NCI-H2171 (cell line): Measurements from ENCODE around the gene EHMT1.
"Not testable (repeated sequence)": the region's sequence is repeated elsewhere in the genome, so short reads cannot be mapped to it uniquely, and the experiment has no call there.

Experiments used
- DNase-seq: peaks from one replicate; lab custom pipeline; 2025; lab: John Stamatoyannopoulos, UW

Gene EHMT1

DNA sequence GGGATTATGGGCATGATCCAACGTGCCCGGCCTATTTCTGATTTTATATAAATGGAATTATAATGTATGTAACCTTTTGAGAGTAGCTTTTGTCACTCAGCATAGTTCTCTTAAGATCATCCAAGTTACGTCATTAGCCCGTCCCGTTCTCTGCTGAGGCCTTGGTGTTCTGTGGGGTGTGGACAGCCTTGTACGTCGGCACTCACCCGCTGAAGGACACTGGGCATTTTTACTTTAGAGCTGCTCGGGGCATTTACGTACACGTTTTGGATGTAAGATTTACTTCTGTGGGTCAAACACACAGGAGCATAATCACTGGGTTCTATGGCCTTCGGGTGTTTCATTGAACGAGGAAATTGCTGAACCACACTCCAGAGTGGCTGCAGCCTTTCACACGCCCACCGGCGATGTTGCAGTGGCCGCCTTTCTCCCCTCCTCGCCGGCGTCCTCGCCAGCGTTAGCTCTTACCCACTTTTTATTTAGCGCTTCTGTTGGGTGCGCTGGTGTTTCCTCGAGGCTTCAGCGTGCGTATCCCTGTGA lies 101.8 kb downstream of the EHMT1 start:
- DNase-seq, result no peak

DNA sequence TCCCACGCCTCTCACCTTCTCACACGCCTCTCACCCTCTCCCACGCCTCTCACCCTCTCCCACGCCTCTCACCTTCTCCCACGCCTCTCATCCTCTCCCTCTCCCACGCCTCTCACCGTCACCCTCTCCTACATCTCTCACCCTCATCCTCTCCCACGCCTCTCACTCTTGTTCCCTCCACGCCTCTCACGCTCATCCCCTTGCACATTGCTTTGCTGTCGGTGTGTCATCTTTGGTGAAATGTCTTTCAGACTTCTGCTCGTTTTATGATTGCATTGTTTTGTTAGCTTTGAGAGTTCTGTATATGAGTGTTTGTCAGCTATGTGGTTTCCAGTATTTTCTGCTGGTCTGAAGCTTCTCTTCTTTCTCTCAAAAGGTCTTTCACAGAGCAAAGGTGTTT lies 102.7 kb downstream of the EHMT1 start:
- DNase-seq, result no peak

DNA sequence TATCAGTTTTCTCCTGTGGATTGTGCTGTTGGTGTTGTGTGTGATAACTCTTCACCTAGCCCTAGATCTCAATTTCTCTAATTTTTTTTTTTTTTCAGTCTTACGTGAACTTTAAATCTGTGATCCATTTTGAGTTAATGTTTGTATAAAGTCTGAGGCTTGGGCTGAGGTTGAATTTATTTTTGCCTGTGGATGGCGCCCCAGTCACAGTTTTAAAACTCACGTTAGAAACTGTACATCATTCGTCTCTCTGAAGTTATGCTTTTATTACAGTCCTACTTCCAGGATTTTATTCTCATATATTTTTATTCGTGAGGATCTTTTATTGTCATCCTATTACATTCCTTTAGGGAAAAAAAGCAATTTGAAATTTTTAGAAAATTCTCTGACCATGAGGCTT lies 103.1 kb downstream of the EHMT1 start:
- no peak for DNase-seq

DNA sequence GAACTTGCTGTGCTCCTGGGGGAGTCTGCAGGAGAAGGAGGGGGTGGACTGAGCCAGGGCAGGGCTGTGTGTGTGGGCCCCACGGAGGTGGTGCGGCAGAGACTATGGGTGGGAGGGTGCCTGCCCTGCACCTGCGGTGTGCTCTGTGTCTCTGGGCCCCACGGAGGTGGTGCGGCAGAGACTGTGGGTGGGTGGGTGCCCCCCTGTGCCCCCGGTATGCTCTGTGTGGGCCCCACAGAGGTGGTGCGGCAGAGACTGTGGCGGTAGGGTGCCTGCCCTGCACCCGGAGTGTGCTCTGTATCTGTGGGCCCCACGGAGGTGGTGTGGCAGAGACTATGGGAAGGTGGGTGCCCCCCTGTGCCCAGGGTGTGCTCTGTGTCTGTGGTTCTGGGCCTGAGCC lies 103.7 kb downstream of the EHMT1 start:
- no peak for DNase-seq

DNA sequence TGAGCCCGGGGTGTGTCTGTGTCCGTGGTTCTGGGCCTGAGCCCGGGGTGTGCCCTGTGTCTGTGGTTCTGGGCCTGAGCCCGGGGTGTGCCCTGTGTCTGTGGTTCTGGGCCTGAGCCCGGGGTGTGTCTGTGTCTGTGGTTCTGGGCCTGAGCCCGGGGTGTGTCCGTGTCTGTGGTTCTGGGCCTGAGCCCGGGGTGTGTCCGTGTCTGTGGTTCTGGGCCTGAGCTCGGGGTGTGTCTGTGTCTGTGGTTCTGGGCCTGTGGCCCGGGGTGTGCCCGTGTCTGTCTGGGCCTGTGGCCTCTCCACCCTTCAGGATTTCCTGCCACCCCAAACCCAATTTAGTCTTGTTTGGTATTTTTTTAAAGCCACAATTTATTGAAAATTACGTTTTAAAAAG lies 104.6 kb downstream of the EHMT1 start:
- DNase-seq, result not testable (repeated sequence)

DNA sequence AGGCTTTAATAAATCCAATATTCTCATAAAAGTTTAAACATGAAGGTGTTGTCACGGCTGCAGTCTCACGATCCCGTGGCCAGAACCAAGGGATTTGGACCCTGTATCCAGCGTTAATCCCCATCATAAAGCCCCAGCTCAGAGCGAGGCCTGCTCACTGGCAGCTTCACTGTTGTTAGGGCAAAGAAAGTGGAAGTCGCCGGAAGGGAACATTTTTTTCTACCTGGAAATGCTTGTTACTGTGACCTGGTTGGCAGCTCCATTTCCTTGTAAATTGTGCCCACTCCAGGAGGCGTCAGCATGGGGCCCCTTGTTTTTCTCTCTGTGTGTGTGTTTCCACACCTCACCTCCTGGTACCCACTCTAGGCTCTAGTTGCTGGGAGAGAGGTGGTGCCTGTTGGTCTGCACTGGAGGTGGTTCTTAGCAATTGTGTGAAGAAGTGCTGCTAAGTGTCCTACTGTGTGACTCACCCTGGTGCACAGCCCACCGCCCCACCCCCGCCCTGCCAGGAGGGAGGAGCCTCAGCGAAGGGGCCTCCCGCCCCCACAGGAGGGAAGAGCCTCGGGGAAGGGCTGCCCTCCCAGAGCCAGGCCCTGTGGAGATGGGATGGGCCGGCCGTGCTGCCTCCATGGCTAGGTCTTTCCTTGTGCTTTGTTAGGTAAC lies 105.1 kb downstream of the EHMT1 start:
- no peak for DNase-seq

DNA sequence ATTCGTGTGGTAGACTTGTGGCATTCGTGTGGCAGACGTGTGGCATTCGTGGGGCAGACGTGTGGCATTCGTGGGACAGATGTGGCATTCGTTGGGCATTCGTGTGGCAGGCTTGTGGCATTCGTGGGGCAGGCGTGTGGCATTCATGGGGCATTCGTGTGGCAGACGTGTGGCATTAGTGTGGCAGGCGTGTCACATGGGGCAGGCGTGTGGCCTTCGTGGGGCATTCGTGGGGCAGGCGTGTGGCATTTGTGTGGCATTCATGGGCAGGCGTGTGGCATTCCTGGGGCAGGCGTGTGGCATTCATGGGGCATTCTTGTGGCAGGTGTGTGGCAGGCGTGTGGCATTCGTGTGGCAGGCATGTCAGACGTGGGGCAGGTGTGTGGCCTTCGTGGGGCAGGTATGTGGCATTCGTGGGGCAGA lies 106.0 kb downstream of the EHMT1 start:
- no peak for DNase-seq

DNA sequence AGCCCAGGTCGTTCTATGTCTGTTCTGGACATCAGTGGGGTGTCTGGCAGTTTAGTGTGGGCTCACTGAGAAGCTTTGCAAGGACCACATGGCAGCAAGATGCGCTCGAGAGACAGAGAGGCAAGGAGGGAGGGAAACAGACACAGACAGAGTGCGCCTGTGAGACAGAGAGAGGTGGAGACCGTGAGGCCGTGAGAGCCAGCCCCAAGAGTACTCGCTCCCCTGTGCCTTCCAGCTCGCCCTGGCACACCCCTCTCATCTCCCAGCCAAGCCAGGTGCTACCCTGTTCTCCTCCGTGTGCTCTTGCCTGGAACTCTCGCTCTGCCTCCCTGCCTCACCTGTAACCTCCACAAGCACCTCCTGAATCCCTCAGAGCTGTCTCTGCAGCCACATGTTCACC lies 106.8 kb downstream of the EHMT1 start:
- no peak for DNase-seq

DNA sequence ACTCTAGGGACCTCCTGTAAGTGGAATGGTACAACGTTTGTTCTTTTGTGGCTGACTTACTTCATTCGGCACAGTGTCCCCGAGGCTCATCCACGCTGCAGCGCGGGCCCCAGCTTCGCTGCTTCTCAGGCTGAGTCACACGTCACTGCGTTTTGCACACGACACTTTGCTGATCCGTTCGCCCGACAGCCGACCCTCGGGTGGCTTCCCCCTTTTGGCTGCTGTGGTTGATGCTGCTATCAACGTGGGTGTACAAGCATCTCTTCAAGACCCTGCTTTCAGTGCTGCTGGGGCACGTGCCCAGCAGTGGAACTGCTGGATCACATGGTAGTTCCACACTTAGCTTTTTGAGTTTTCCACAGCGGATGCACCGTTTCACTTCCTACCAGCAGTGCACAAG lies 107.5 kb downstream of the EHMT1 start:
- not testable (repeated sequence) for DNase-seq

DNA sequence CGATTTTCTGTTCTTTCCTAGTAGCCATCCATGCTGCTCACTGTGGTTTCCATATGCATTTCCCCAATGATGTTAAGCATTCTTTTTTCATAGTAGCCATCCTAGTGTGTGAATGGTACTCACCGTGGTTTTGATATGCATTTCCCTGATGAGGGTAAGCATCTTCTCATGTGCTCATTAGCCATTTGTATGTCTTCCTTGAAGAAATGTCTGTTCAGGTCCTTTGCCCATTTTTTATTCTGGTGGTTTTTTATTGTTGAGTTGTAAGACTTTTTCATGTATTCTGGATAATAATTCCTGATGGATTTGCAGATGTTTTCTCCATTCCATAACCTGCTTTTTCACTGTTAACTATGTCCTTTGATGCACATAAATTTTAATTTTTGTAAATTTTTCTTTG lies 108.0 kb downstream of the EHMT1 start:
- DNase-seq, result no peak

DNA sequence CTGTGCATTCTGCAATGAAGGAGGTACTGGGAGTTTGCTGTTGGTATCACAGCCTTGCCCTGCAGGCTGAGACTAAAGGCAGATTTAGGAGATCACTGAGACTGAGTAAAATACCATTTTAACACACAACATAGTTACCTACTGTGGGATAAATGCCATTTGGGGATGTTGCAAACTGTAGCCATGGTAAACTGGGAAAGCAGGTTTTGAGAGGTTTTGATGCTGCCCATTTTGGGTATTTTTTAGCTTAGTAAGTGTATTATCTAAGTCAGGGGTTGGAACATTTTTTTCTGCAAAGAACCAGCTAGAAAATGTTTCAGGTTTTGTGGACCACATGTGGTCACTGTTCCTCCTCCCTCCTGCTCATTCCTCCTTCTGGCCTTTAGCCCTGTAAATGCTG lies 108.9 kb downstream of the EHMT1 start:
- DNase-seq, result no peak

DNA sequence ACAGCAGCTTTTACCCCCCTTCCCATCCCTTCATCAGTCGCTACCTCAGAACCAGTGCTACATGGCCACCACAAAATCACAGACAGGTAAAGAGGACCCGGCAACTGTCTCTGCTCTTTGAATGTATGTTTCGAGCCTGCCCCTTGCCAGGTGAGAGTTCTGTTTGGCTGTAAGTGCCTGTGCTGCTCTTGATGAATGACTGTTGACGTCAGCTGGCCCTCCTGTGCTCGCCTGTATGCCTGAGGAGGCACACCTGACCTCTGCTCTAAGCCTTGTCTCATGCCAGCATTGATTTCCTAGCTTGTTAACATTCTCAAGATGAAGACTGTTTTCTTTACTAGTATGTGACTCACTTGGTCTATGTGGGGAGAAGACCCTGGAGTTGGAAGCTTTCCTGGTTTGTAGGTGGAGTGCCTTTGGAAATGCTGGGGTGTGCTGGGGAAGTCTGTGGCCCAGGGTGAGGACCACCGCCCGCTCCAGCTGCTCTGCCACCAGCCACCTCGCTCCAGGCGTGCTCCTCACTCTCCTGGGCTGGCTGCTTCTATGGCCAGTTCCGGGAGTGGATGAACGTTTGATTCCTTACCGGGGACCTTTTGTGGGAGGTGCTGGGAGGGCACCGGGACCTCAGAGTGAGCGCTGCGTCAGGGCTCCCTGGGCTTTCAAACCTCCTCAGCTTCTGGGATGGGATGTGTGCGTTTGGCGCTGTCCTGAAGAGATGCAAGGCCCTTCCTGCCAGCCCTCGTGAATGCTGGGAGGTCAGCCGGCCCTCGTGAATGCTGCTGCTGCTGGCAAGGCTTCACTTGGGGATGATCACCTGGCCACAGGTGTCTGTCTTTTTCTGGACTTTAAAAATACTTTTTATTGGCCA lies 109.9 kb downstream of the EHMT1 start:
- no peak for DNase-seq

DNA sequence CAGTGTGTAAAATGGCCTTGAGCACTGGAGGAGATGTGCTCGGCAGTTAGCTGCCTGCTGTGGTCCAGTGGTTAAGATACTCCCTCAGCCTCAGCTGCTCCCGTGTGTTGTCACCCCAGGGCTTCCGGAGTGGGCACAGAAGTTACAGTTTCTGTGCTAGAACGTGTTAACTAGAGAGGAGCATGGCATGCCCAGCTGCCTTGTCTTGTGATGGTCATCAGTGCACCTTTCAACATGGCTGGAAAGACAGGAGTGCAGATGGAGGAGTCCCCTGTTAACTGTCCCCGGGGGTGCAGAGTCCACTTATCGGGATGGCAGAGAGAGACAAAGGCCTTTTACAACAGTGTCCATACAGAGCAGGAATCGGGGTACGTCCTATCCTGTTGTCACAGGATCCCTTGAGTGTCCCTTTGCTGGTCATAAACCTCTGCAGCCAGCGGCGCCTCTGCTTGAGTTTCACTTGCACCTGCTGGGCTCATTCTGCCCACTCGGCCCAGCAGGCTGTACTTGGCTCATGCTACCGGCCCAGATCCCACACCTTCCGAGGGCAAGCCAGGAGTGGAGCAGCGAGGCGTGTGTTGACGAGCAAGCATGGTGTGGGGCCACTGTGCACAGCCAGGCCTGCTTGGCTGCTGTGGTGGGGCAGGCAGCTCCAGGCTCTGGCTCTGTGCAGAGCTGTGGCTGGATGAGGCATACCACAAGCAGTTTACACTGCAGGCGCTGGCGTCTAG lies 112.6 kb downstream of the EHMT1 start:
- no peak for DNase-seq

DNA sequence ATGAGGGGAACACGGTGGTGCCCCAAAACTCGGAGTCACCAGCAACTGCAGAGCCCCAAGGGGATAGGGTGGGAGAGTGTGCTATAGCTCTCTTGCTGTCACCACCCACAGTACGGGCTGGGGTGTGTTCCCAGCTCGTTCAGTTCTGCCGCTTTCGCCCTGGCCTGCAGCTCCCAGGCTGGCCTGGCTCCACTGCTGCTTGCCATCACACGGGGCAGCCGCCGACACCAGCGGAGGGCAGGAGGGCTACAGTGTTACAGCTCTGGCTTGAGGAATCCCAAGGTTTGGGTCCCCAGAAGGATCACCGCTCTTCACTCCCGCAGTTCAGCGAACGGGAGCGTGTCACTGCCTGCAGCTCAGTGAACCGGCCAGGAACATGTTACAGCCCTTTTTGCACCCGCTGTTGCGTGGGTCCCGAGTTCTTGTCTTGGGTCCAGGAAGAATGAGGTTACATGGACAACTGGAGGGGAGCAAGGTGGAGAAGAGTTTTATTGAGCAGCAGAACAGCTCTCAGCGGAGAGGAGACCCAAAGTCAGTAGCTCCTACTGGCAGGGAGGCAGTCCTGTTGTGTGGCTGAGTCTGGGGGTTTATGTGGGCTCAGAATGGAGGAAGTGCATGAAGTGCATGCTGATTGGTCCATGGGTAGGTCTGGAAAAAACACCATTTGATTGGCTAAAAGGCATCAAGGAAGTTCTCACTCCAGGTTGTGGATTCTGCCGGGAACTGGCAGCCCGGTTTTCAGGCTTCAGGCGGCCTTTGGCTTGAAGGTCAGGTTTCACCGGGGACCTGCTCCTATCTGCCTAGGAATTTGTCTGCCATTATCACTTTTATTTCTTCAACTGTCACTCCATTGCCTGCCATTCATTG lies 113.4 kb downstream of the EHMT1 start:
- DNase-seq, result no peak

DNA sequence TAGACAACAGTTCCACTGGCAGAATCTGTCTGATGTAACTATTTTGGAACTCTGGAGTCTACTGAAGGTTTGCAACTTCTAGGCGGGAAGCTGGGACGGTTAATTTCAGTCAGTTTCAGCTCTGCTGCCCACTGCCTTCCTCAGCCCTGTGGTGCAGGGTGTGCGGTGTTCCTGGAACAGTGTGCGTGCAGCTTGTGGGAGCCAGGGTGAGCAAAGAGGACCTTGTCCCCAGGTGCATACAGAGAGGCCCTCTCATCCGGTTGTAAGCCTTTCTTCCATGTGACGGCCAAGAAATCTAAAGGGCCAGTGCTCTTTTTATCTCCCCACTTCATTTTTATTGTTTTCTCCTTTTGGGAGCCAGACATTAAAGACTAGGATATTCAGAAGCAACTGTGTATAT lies 114.6 kb downstream of the EHMT1 start:
- DNase-seq, result no peak

DNA sequence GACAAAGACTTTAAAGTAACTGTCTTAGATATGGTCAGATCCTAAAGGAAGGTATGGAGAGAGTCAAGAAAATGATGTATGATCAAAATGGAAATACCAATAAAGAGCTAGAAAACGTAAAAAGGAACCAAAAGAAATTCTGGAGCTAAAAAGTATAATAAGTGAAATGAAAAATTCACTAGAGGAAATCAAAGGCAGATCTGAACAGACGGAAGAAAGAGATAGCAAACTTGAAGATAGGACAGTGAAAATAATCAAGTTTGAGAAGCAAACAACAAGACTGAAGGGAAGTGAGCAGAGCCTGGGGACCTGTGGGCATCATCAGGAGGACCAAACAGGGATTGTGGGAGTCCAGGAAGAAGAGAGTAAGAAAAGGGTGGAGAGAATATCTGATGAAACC lies 115.4 kb downstream of the EHMT1 start:
- DNase-seq, result no peak

DNA sequence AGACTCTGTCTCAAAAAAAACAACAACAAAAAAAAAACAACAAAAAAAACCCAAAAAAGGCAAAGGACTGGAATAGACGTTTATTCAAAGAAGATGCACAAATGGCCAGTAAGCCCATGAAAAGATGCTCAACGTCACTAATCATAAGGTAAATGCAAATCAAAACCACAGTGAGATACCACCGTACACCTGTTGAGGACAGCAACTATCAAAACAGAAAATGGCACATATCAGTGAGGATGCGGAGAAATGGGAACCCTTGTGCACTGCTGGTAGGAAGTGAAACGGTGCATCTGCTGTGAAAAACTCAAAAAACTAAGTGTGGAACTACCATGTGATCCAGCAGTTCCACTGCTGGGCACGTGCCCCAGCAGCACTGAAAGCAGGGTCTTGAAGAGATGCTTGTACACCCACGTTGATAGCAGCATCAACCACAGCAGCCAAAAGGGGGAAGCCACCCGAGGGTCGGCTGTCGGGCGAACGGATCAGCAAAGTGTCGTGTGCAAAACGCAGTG lies 119.4 kb downstream of the EHMT1 start:
- DNase-seq, result not testable (repeated sequence)

DNA sequence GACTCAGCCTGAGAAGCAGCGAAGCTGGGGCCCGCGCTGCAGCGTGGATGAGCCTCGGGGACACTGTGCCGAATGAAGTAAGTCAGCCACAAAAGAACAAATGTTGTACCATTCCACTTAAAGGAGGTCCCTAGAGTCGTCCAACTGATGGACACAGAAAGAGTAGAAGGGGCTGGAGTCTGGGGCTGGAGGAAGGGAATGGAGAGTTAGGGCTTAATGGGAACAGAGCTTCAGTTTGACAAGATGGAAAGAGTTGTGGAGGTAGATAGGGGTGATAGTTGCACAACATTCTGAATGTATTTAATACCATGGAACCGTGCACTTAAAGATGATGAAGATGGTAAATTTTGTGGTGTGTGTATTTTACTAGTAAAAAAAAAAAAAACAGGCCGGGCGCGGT lies 119.9 kb downstream of the EHMT1 start:
- DNase-seq, result no peak

DNA sequence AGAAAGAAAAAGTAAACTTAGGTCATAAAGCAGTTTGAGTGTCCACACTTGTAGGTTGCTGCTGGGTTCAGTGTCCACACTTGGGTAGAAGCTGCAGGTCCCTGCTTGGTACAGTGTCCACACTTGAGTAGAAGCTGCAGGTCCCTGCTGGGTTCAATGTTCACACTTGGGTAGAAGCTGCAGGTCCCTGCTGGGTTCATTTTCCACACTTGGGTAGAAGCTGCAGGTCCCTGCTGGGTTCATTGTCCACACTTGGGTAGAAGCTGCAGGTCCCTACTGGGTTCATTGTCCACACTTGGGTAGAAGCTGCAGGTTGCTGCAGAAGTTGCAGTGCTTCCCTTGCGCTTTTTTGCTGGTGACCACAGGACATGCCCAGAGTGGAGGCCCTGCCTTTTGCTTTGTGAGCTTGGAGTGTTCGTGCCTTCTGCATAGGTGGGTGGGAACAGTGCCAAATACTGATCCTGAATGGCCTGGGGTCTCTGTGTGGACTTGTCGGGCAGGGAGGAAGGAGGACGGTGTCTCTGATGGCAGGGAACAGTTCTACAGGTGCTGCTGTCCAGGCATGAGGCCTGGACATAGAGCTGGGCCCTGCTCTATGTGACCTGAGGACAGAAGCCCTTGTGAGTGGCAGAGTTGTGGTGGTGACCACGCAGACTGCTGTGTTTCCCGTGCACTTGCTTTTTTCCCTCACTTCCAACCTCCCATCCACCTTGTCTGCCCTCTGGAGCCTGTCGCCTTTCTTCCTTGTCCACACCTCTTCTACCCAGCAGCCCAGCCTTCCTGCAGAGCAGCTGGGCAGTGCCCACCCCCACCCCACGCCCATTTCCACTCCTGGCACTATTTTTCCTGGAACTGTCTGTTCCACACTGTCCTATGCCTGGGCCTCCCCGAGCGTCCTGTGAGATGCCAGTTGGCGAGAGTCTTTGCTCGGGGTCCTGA lies 120.8 kb downstream of the EHMT1 start:
- DNase-seq, result no peak

DNA sequence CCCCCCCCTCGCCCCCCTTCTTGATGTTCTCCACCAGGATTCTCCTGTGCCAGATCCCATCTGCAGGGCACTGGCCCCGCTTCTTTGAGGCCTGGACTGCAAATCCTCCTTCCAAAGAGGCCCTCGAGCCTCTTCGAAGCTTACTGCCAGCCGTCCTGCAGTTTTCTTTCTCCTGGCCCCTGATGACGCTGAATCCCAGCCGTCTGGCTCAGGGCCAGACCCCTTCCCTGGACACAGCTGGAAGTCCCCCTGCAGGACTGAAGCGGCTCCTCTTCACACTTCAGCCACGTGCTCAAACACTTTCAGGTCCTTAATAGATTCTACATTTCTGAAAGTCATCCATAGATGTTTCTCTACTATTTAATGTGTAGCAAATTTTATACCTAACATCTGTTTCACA lies 121.5 kb downstream of the EHMT1 start:
- no peak for DNase-seq
